Lower leg skin (tissue), 4 donors: Measurements from ENCODE around the gene CACNA1B. TPM values are rescaled to one million over a fixed set of nuclear protein-coding genes. Genes with fewer than 3 reads are reported as not detected.

Source experiments
- DNase-seq, 2 donors: peaks; one replicate each; pipeline ENCODE4 v3.0.0-alpha.2; 2019; ENCODE audit warnings: low spot score in 2 of 2
- H3K4me3 ChIP-seq: fragments of 200-600 bp; sonication (generic); 2 replicates; pipeline ENCODE4 v1.5.1; 2017; ENCODE audit warnings: mild to moderate bottlenecking, low read depth; ENCODE audit not compliant: poor library complexity, severe bottlenecking
- POLR2A ChIP-seq, 2 donors: fragments of 450-650 bp; IDR thresholded peaks; one replicate each; pipeline ENCODE4 v1.6.1; 2016 to 2017; ENCODE audit warnings: antibody characterized with exemption in 2 of 2, mild to moderate bottlenecking in 1 of 2, moderate library complexity in 1 of 2
- WGBS, 2 donors: methylation state at CpG; one replicate each; pipeline ENCODE4 v1.1.5; 2018; 5-methylcytosine and 5-hydroxymethylcytosine counted together
- intact Hi-C: fragments of 100-400 bp; cut with DNase I; formaldehyde crosslinking; loops from one replicate; pipeline ENCODE4 v1.15.0; 2023; ENCODE audit warnings: low total_unique reads
- total RNA-seq, 4 donors: library from RNA; depleted of rRNA; stranded (reverse); fragments of >200 nt; gene quantifications; one replicate each; pipeline ENCODE4 v1.1.0, GENCODE V29; 2016
- TF ChIP-seq, protein P1 (sequence below), 3 donors: fragments of 450-650 bp; IDR thresholded peaks; one replicate each; pipeline ENCODE4 v1.5.1; 2016; ENCODE audit warnings: antibody characterized with exemption in 3 of 3, mild to moderate bottlenecking in 3 of 3, moderate library complexity in 2 of 3

Gene CACNA1B
- total RNA-seq, 4 donors from 2014 or later = not detected

DNA sequence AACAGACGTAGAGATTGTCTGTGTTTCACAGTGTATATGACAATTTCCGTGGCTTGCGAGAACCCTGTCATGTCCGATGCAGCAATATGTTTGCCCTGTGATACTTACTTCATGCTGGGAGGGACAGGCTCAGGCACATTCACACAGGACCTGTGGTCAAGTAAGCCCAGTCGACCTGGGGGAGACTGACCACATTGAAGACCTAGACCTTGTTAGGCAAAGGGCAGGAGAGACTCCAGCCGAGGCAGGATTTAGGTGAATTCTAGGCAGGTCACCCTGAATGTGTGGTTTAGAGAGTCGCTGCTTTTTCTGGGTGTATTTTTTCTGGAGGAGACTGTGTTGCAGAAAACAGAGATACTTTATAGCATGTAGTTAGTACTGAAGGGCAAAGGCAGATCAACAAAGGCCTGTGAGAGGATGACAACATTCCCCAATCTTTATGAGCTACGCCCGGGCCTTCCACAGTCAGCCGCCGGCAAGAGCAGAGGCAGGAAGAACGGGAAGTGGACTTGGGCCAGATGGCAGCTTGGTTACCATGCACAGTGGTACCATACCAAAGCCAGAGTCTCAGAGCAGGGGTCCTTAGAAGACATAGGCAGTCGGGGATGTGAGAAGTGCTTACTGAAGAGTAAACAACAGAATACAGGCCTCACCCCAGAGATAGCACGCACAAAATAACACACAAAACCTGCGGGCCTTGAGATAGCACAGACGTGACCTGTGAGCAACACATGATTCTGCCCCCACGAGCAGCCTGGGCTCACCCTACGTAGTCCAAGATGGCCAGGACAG lies 220.7 kb downstream of the CACNA1B start:
- H3K4me3 ChIP-seq = no peak overlapping the region
- TF ChIP-seq, protein P1, sequence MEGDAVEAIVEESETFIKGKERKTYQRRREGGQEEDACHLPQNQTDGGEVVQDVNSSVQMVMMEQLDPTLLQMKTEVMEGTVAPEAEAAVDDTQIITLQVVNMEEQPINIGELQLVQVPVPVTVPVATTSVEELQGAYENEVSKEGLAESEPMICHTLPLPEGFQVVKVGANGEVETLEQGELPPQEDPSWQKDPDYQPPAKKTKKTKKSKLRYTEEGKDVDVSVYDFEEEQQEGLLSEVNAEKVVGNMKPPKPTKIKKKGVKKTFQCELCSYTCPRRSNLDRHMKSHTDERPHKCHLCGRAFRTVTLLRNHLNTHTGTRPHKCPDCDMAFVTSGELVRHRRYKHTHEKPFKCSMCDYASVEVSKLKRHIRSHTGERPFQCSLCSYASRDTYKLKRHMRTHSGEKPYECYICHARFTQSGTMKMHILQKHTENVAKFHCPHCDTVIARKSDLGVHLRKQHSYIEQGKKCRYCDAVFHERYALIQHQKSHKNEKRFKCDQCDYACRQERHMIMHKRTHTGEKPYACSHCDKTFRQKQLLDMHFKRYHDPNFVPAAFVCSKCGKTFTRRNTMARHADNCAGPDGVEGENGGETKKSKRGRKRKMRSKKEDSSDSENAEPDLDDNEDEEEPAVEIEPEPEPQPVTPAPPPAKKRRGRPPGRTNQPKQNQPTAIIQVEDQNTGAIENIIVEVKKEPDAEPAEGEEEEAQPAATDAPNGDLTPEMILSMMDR (IDR thresholded peaks at IDR 0.05) = no peak
- no peak for TF ChIP-seq POLR2A (IDR thresholded peaks at IDR 0.05)
- intact Hi-C loops = no loop called here
- DNase-seq = no peak
- 73 to 82% methylated on average over 15 to 18 of the region's 18 CpGs for WGBS, 2 donors

DNA sequence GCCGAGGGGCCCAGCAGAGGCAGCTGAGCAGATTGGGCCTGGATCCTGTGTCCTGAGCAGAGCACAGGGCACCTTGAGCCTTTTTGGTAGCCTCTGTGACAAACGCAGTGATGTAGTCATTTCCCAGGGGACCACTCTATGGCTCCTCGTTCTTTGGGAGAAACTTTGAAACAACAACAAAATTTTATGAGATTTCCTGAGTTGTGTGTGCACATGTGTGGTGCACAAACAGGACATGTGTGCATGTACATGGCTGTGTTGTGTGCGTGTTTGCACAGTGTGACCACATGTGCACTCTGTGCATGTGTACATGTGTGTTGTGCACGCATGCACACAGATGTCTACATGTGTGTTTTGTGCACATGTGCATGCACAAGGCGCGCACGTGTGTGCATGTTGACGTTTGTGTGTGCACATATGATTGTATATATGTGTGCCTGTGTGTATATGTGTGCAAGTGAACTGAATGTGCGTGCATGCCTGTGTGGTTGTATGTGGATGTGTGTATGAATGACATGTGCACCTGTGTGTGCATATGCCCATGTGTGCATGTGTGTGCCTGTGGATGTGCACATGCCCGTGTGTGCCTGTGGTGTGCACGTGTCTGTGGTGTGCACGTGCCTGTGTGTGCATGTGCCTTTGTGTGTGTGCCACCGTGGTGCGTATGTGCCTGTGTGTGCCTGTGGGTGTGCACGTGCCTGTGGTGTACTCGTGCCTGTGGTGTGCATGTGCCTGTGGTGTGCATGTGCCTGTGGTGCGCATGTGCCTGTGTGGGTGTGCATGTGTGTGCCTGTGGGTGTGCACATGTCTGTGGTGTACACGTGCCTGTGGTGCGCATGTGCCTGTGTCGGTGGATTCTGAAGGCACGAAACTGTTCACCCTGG lies 221.6 kb downstream of the CACNA1B start:
- 91% methylated on average over 21 to 22 of the region's 22 CpGs for WGBS, 2 donors
- intact Hi-C loops = no loop called here
- H3K4me3 ChIP-seq = no peak overlapping the region
- TF ChIP-seq, protein P1 (IDR thresholded peaks at IDR 0.05) = no peak
- TF ChIP-seq POLR2A (IDR thresholded peaks at IDR 0.05) = no peak
- DNase-seq = peak in 1 of 2 donors; percentile 69

DNA sequence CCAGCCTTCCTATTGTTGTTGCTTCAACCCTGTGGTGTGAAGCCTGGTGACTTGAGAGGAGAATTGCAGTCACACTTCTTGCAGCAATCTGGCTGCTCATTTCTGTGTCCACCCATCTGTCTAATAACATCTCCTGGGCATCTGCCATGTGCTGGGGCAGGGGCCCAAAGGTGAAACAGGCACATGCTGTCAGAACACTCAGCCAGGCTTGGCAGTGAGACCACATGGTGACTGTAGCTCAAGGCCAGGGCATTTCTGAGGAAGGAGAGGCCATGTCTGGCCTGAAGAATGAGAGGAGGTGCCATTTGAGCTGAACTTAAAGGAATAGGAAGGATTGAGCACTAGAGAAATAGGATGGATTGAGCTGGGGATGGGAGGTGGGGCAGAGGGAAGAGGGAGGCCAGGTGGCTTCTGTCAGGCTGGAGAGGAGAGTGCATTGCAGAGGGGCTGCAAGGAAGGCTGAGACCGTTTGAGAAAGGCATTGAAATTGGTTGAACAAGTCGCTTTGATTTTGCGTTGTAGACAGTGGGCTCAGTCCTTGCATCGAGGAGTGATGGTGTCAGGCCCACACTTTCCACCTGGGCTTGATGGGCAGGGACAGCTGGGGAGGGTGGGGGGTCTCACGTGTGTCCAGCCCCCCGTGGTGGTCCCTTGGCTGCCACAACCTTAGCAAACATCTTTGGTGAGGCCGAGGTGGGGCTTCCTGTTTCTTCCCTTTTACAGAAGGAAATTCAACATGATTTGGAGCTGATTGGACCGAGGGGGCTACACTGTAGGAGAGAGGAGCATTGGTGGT lies 222.4 kb downstream of the CACNA1B start:
- WGBS, 2 donors = 70 to 73% methylated on average over 8 of the region's 8 CpGs
- peak in 1 of 2 donors; percentile 42 for DNase-seq
- intact Hi-C loops = no loop called here
- TF ChIP-seq, protein P1 (IDR thresholded peaks at IDR 0.05) = no peak
- TF ChIP-seq POLR2A (IDR thresholded peaks at IDR 0.05) = no peak
- no peak overlapping the region for H3K4me3 ChIP-seq

GRCh38 chr9:138100711-138101350 lies 223.2 kb downstream of the CACNA1B start:
- intact Hi-C loops = no loop called here
- 88 to 89% methylated on average over 30 of the region's 30 CpGs for WGBS, 2 donors
- TF ChIP-seq, protein P1 (IDR thresholded peaks at IDR 0.05) = no peak
- TF ChIP-seq POLR2A (IDR thresholded peaks at IDR 0.05) = no peak
- peak in 1 of 2 donors; percentile 78 for DNase-seq
- no peak overlapping the region for H3K4me3 ChIP-seq
